Bronchial epithelial cell (primary cell): ENCODE measurements around the gene IFNA16. TPM values are rescaled to one million over a fixed set of nuclear protein-coding genes. Genes with fewer than 3 reads are reported as not detected.
"Not testable (repeated sequence)": the region's sequence is repeated elsewhere in the genome, so short reads cannot be mapped to it uniquely, and the experiment has no call there.

Experiments
- DNase-seq: peaks from one replicate; pipeline ENCODE4 v3.0.0-alpha.2; 2010; ENCODE audit warnings: low read depth
- FAIRE-seq: peaks from 2 replicates; lab custom pipeline; 2011; peaks lifted over from hg19 to GRCh38; lab: Jason Lieb, UNC
- H3K27me3 ChIP-seq: 2 replicates; pipeline ENCODE4 v1.5.1; 2011; ENCODE audit warnings: low read length; ENCODE audit not compliant: control insufficient read depth, insufficient read depth
- H3K36me3 ChIP-seq: 2 replicates; pipeline ENCODE4 v1.5.1; 2011; ENCODE audit warnings: low read length; ENCODE audit not compliant: control insufficient read depth, insufficient read depth
- H3K4me3 ChIP-seq: 2 replicates; pipeline ENCODE4 v1.5.1; 2011; ENCODE audit warnings: mild to moderate bottlenecking, low read depth, low read length, control low read depth
- CTCF ChIP-seq: IDR thresholded peaks from 2 replicates; pipeline ENCODE4 v1.5.1; 2011; ENCODE audit warnings: mild to moderate bottlenecking, moderate library complexity, low read length, control low read depth, inconsistent platforms; ENCODE audit not compliant: insufficient read depth, severe bottlenecking
- total RNA-seq: library from RNA; depleted of rRNA; stranded (reverse); fragments of >200 nt; gene quantifications from 2 replicates; pipeline ENCODE4 v1.2.1, GENCODE V29; 2014

IFNA16 gene
- total RNA-seq, 1 donor from 2014 or later, result not detected

DNA sequence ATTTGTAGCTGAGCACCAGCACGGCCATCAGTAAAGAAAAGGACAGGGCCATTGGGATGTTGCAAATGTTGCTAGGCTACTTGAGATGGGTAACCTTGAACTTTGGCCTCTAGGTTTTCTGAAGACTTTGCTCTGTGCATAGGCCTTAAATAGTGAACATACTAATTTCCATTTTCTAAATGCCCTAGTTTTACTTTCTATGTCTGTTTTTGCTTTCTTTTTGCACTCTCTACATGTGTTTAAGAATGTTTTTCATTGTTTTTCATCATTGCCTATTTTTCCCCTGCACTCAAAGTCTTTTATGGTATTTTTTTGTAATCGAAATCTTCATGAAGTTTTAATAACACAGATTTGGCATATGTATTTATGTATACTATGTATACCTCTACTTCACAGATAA, 11.0 kb upstream of the IFNA16 start, which contains the start of gene IFNA17:
IFNA17 (minus strand) TSS at position 101 of the 400 bp plus-strand sequence; CDS start at position 52, 49 bp downstream.
- TF ChIP-seq CTCF, result no peak
- Histone ChIP-seq H3K27me3 (no peaks in the 10 kb centered on the region), H3K36me3 (no peaks in the 10 kb centered on the region), H3K4me3 (no peak within 1 kb of the TSS)
- DNase-seq (no peak), FAIRE-seq (no peak)

GRCh38 chr9:21213411-21214326, 3.4 kb downstream of the IFNA16 start:
- FAIRE-seq, result not testable (repeated sequence)

GRCh38 chr9:21212160-21212559, 5.0 kb downstream of the IFNA16 start:
- FAIRE-seq, result peak; percentile 86
- not testable (repeated sequence) for H3K27me3 ChIP-seq, H3K36me3 ChIP-seq, H3K4me3 ChIP-seq, DNase-seq

More at GRCh38 chr9:21213411-21214326, 3.4 kb downstream of the IFNA16 start:
- not testable (repeated sequence) for H3K36me3 ChIP-seq, H3K4me3 ChIP-seq, H3K27me3 ChIP-seq
- peak; percentile 48 for TF ChIP-seq CTCF
- peak; percentile 10 for DNase-seq

GRCh38 chr9:21210782-21211181, 6.3 kb downstream of the IFNA16 start:
- DNase-seq, H3K36me3 ChIP-seq, FAIRE-seq: not testable (repeated sequence)

GRCh38 chr9:21210311-21210710, 6.8 kb downstream of the IFNA16 start:
- DNase-seq (no peak), FAIRE-seq (no peak)
- Histone ChIP-seq H3K36me3 (no peaks in the 10 kb centered on the region), H3K27me3 (peaks cover 2% of the 10 kb centered on the region), H3K4me3 (no peak overlapping the region)
- TF ChIP-seq CTCF, result no peak

More at GRCh38 chr9:21210782-21211181, 6.3 kb downstream of the IFNA16 start:
- not testable (repeated sequence) for H3K27me3 ChIP-seq, H3K4me3 ChIP-seq

GRCh38 chr9:21207043-21207442, 10.1 kb downstream of the IFNA16 start, which contains the start of gene IFNA10:
Gene IFNA10 (minus strand): TSS chr9:21207143. CDS start chr9:21207097, 46 bp downstream.
- H3K4me3 ChIP-seq, H3K36me3 ChIP-seq, DNase-seq, FAIRE-seq, H3K27me3 ChIP-seq: not testable (repeated sequence)

GRCh38 chr9:21205204-21205603, 11.9 kb downstream of the IFNA16 start:
- no peaks in the 10 kb centered on the region for H3K36me3 ChIP-seq
- H3K27me3 ChIP-seq, result no peaks in the 10 kb centered on the region
- no peak for FAIRE-seq
- no peak for TF ChIP-seq CTCF
- DNase-seq, result no peak
- H3K4me3 ChIP-seq, result no peak overlapping the region

DNA sequence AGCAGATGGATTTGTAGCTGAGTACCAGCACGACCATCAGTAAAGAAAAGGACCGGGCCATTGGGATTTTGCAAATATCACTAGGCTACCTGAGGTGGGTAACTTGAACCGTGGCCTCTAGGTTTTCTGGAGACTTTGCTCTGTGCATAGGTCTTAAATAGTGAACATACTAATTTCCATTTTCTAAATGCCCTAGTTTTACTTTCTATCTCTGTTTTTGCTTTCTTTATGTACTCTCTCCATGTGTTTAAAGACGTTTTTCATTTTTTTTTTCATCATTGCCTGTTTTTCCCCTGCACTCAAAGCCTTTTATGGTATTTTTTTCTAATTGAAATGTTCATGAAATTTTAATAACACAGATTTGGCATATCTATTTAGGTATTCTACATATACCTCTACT, 15.0 kb downstream of the IFNA16 start, which contains the start of gene IFNA7:
IFNA7 (minus strand) TSS at position 101 of the 400 bp plus-strand sequence; CDS start at position 61, 40 bp downstream.
- not testable (repeated sequence) for H3K36me3 ChIP-seq, DNase-seq, H3K27me3 ChIP-seq, H3K4me3 ChIP-seq, FAIRE-seq
